KMS-11 (cell line): ENCODE data around the gene PIGS.

Source experiments
- H2AFZ ChIP-seq: fragments of 200-600 bp; sonication (generic); 2 replicates; pipeline ENCODE4 v1.6.1; 2016; ENCODE audit warnings: antibody characterized with exemption, mixed run types, low read depth
- H3K27ac ChIP-seq: fragments of 200-600 bp; sonication (generic); 2 replicates; pipeline ENCODE4 v1.6.1; 2016; ENCODE audit warnings: mild to moderate bottlenecking, mixed run types
- H3K27me3 ChIP-seq: fragments of 200-600 bp; sonication (generic); 2 replicates; pipeline ENCODE4 v1.6.1; 2017; ENCODE audit warnings: mild to moderate bottlenecking, low read depth, mixed run types, moderate library complexity; ENCODE audit not compliant: insufficient read depth
- H3K36me3 ChIP-seq: fragments of 200-600 bp; sonication (generic); 2 replicates; pipeline ENCODE4 v1.6.1; 2017; ENCODE audit warnings: mild to moderate bottlenecking, mixed run types; ENCODE audit not compliant: insufficient read depth
- H3K4me1 ChIP-seq: fragments of 200-600 bp; sonication (generic); 2 replicates; pipeline ENCODE4 v1.6.1; 2016; ENCODE audit warnings: mild to moderate bottlenecking, low read depth, mixed run types; ENCODE audit not compliant: poor library complexity, severe bottlenecking
- H3K4me2 ChIP-seq: fragments of 200-600 bp; sonication (generic); 2 replicates; pipeline ENCODE4 v1.7.0; 2016; ENCODE audit warnings: mild to moderate bottlenecking, mixed run types
- H3K4me3 ChIP-seq: fragments of 200-600 bp; sonication (generic); IDR thresholded peaks from 2 replicates; pipeline ENCODE4 v1.6.1; 2017; ENCODE audit warnings: low read depth, low read length, mixed read lengths; ENCODE audit not compliant: insufficient read depth
- H3K79me2 ChIP-seq: fragments of 200-600 bp; sonication (generic); 2 replicates; pipeline ENCODE4 v1.6.1; 2016; ENCODE audit warnings: low read depth, mixed run types; ENCODE audit not compliant: insufficient read depth
- H3K9ac ChIP-seq: fragments of 200-600 bp; sonication (generic); 2 replicates; pipeline ENCODE4 v1.6.1; 2016; ENCODE audit warnings: mild to moderate bottlenecking, mixed run types
- H4K20me1 ChIP-seq: fragments of 200-600 bp; sonication (generic); 2 replicates; pipeline ENCODE4 v1.6.1; 2016; ENCODE audit warnings: mild to moderate bottlenecking, mixed run types; ENCODE audit not compliant: insufficient read depth
- CTCF ChIP-seq: fragments of 200-600 bp; sonication (generic); conservative IDR thresholded peaks from 2 replicates; pipeline ENCODE4 v1.6.1; 2017; ENCODE audit warnings: low read depth, mild to moderate bottlenecking, antibody characterized with exemption, low read length, moderate library complexity, mixed read lengths

The PIGS gene

GRCh38 chr17:28507567-28508203 lies 63.6 kb downstream of the PIGS start:
- TF ChIP-seq CTCF, result no peak
- H3K4me2 ChIP-seq, result no peak overlapping the region
- H3K4me3 ChIP-seq, result no peak overlapping the region
- H3K9ac ChIP-seq, result no peak overlapping the region
- no peaks in the 10 kb centered on the region for H3K36me3 ChIP-seq
- H3K27me3 ChIP-seq, result peaks cover 37% of the 10 kb centered on the region
- no peak overlapping the region for H3K27ac ChIP-seq
- no peaks in the 10 kb centered on the region for H4K20me1 ChIP-seq
- no peaks in the 10 kb centered on the region for H3K79me2 ChIP-seq
- no peak overlapping the region for H2AFZ ChIP-seq
- H3K4me1 ChIP-seq, result peaks cover 2% of the 10 kb centered on the region

GRCh38 chr17:28506763-28507487 lies 64.4 kb downstream of the PIGS start:
- no peak overlapping the region for H2AFZ ChIP-seq

GRCh38 chr17:28505986-28506665 lies 65.2 kb downstream of the PIGS start, which contains the start of gene FOXN1:
Gene FOXN1 (plus strand): TSS chr17:28506348. CDS start chr17:28523970, 17,622 bp downstream.
- Histone ChIP-seq H3K9ac (no peak within 1 kb of the TSS), H3K79me2 (no peaks in the 10 kb centered on the region), H3K4me3 (no peak within 1 kb of the TSS), H3K4me1 (peaks cover 17% of the 10 kb centered on the region), H4K20me1 (no peaks in the 10 kb centered on the region), H3K27me3 (peaks cover 22% of the 10 kb centered on the region), H3K4me2 (no peak within 1 kb of the TSS), H3K27ac (no peak within 1 kb of the TSS), H3K36me3 (no peaks in the 10 kb centered on the region), H2AFZ (no peak within 1 kb of the TSS)
- TF ChIP-seq CTCF, result no peak

More at GRCh38 chr17:28506763-28507487, 64.4 kb downstream of the PIGS start:
- peaks cover 9% of the 10 kb centered on the region for H3K4me1 ChIP-seq
- H4K20me1 ChIP-seq, result no peaks in the 10 kb centered on the region
- no peak overlapping the region for H3K27ac ChIP-seq
- TF ChIP-seq CTCF, result no peak
- H3K4me2 ChIP-seq, result no peak overlapping the region
- H3K27me3 ChIP-seq, result peaks cover 30% of the 10 kb centered on the region
- H3K79me2 ChIP-seq, result no peaks in the 10 kb centered on the region
- H3K36me3 ChIP-seq, result no peaks in the 10 kb centered on the region
- H3K4me3 ChIP-seq, result no peak overlapping the region
- no peak overlapping the region for H3K9ac ChIP-seq

- H3K9ac ChIP-seq, result no peak overlapping the region
- no peak overlapping the region for H3K4me3 ChIP-seq
- H3K4me2 ChIP-seq, result no peak overlapping the region
- peaks cover 34% of the 10 kb centered on the region for H3K4me1 ChIP-seq
- H3K27me3 ChIP-seq, result peaks cover 8% of the 10 kb centered on the region; the same call in 1 of the 2 replicates
- H3K36me3 ChIP-seq, result no peaks in the 10 kb centered on the region
- H3K27ac ChIP-seq, result no peak overlapping the region
- TF ChIP-seq CTCF, result no peak
- H4K20me1 ChIP-seq, result no peaks in the 10 kb centered on the region
- H3K79me2 ChIP-seq, result no peaks in the 10 kb centered on the region
- no peak overlapping the region for H2AFZ ChIP-seq
These were observed 67.9 kb downstream of the PIGS start for GRCh38 chr17:28503420-28503819.
